IMR-90 (cell line): Measurements from ENCODE around the gene LTO1. TPM values are rescaled to one million over a fixed set of nuclear protein-coding genes. Genes with fewer than 3 reads are reported as not detected.

Source experiments
- ATAC-seq: fragments of 200-7000 bp; cut with Tn5 transposase; 2 replicates; pipeline ENCODE4 v1.9.1; 2020; ENCODE audit warnings: low read depth, mild to moderate bottlenecking, moderate library complexity
- BruUV-seq: library from RNA; stranded (reverse); fragments of 400-500 nt; replicated peaks from 2 replicates; lab custom pipeline; 2021; lab: Mats Ljungman, UMichigan
- CTCF ChIA-PET: fragments of 300-600 bp; formaldehyde crosslinking; extraction: SDS; loops from one replicate; lab custom pipeline; 2021; ENCODE audit warnings: antibody characterized with exemption; lab: Yijun Ruan, JAX
- POLR2A ChIA-PET: fragments of 300-600 bp; sonication (Branson Sonifier 250); formaldehyde crosslinking; loops from one replicate; lab custom pipeline; 2022; ENCODE audit warnings: antibody characterized with exemption; ENCODE audit not compliant: unreplicated experiment; lab: Charles Lee
- DNase-seq: peaks from one replicate; pipeline ENCODE4 v3.0.0; 2013
- H2AFZ ChIP-seq: replicated peaks from 2 replicates; pipeline ENCODE3; 2013; ENCODE audit warnings: low read length, mild to moderate bottlenecking; ENCODE audit not compliant: poor library complexity
- H2AK5ac ChIP-seq: 2 replicates; pipeline ENCODE4 v1.6.1; 2013; ENCODE audit warnings: low read depth, low read length, inconsistent platforms
- H2AK9ac ChIP-seq: replicated peaks from 2 replicates; pipeline ENCODE3; 2013; ENCODE audit warnings: mild to moderate bottlenecking, low read depth, low read length, moderate library complexity; ENCODE audit not compliant: poor library complexity
- H2BK120ac ChIP-seq: 2 replicates; pipeline ENCODE4 v1.6.1; 2013; ENCODE audit warnings: low read depth, low read length, inconsistent platforms
- H2BK15ac ChIP-seq: 3 replicates; pipeline ENCODE4 v1.6.1; 2013; ENCODE audit warnings: low read depth, low read length, inconsistent platforms
- H2BK20ac ChIP-seq: 2 replicates; pipeline ENCODE4 v1.6.1; 2013; ENCODE audit warnings: low read depth, mild to moderate bottlenecking, inconsistent platforms, low read length, moderate library complexity
- H2BK5ac ChIP-seq: 2 replicates; pipeline ENCODE4 v1.6.1; 2013; ENCODE audit warnings: mild to moderate bottlenecking, low read depth, low read length, inconsistent platforms; ENCODE audit not compliant: poor library complexity, severe bottlenecking
- H3K14ac ChIP-seq: replicated peaks from 2 replicates; pipeline ENCODE4 v1.6.1; 2013; ENCODE audit warnings: low read depth, low read length, inconsistent platforms
- H3K18ac ChIP-seq: 2 replicates; pipeline ENCODE4 v1.6.1; 2013; ENCODE audit warnings: low read depth, low read length, control low read depth
- H3K23ac ChIP-seq: 2 replicates; pipeline ENCODE4 v1.6.1; 2013; ENCODE audit warnings: low read depth, low read length, inconsistent platforms
- H3K27ac ChIP-seq: 2 replicates; pipeline ENCODE4 v1.5.1; 2013; ENCODE audit warnings: mild to moderate bottlenecking, control low read depth, low read length; ENCODE audit not compliant: insufficient read depth
- H3K27me3 ChIP-seq: 2 replicates; pipeline ENCODE4 v1.6.1; 2013; ENCODE audit warnings: low read length; ENCODE audit not compliant: control insufficient read depth, insufficient read depth
- H3K36me3 ChIP-seq: 2 replicates; pipeline ENCODE4 v1.6.1; 2013; ENCODE audit warnings: low read length, mixed read lengths; ENCODE audit not compliant: control insufficient read depth, insufficient read depth
- H3K4ac ChIP-seq: 2 replicates; pipeline ENCODE4 v1.6.1; 2013; ENCODE audit warnings: low read depth, low read length, inconsistent platforms
- H3K4me1 ChIP-seq: 2 replicates; pipeline ENCODE4 v1.6.1; 2013; ENCODE audit warnings: low read length, mixed read lengths; ENCODE audit not compliant: control insufficient read depth, insufficient read depth
- H3K4me2 ChIP-seq: 2 replicates; pipeline ENCODE4 v1.6.1; 2013; ENCODE audit warnings: low read depth, mild to moderate bottlenecking, control low read depth, low read length, moderate library complexity
- H3K4me3 ChIP-seq: 2 replicates; pipeline ENCODE4 v1.5.1; 2013; ENCODE audit warnings: low read depth, mild to moderate bottlenecking, control low read depth, low read length, moderate library complexity; ENCODE audit not compliant: insufficient read depth
- H3K56ac ChIP-seq: 2 replicates; pipeline ENCODE4 v1.6.1; 2013; ENCODE audit warnings: low read length, inconsistent platforms; ENCODE audit not compliant: insufficient read depth; ENCODE audit errors: extremely low read depth
- H3K79me1 ChIP-seq, 2 experiments: 2 replicates each; pipeline ENCODE4 v1.6.1; 2013; ENCODE audit warnings: low read length in 2 of 2, inconsistent platforms in 1 of 2, low read depth in 1 of 2
- H3K9ac ChIP-seq: 2 replicates; pipeline ENCODE4 v1.6.1; 2013; ENCODE audit warnings: low read depth, low read length, control low read depth
- H3K9me1 ChIP-seq: 2 replicates; pipeline ENCODE4 v1.6.1; 2013; ENCODE audit warnings: low read length, inconsistent platforms; ENCODE audit not compliant: insufficient read depth
- H3K9me3 ChIP-seq: 2 replicates; pipeline ENCODE4 v1.6.1; 2013; ENCODE audit warnings: low read length; ENCODE audit not compliant: control insufficient read depth, insufficient read depth
- H4K20me1 ChIP-seq: 2 replicates; pipeline ENCODE4 v1.6.1; 2013; ENCODE audit warnings: low read length, inconsistent platforms; ENCODE audit not compliant: insufficient read depth
- H4K5ac ChIP-seq: 2 replicates; pipeline ENCODE4 v1.6.1; 2013; ENCODE audit warnings: mild to moderate bottlenecking, low read depth, low read length, control low read depth
- H4K8ac ChIP-seq, 2 experiments: 2 replicates each; pipeline ENCODE4 v1.6.1; 2013; ENCODE audit warnings: low read depth in 2 of 2, low read length in 2 of 2, control low read depth in 1 of 2, inconsistent platforms in 1 of 2
- H4K91ac ChIP-seq: 2 replicates; pipeline ENCODE4 v1.6.1; 2013; ENCODE audit warnings: low read depth, low read length, inconsistent platforms; ENCODE audit not compliant: insufficient read depth
- BHLHE40 ChIP-seq: fragments of 150-350 bp; IDR thresholded peaks from 2 replicates; pipeline ENCODE4 v1.6.1; 2016; ENCODE audit warnings: mild to moderate bottlenecking, low read depth, low read length
- CEBPB ChIP-seq: IDR thresholded peaks from 2 replicates; pipeline ENCODE4 v1.6.1; 2012; ENCODE audit warnings: low read depth, low read length, improper control_type of control experiment
- CHD1 ChIP-seq: IDR thresholded peaks from 2 replicates; pipeline ENCODE4 v1.6.1; 2012; ENCODE audit warnings: low read depth, low read length, improper control_type of control experiment
- CTCF ChIP-seq: conservative IDR thresholded peaks from 2 replicates; pipeline ENCODE4 v1.5.1; 2012; ENCODE audit warnings: mild to moderate bottlenecking, low read depth, low read length, improper control_type of control experiment
- ELK1 ChIP-seq: fragments of 150-350 bp; IDR thresholded peaks from 2 replicates; pipeline ENCODE4 v1.6.1; 2016; ENCODE audit warnings: low read depth, mild to moderate bottlenecking, low read length, moderate library complexity, borderline replicate concordance
- FOS ChIP-seq: fragments of 150-350 bp; IDR thresholded peaks from 2 replicates; pipeline ENCODE4 v1.6.1; 2016; ENCODE audit warnings: low read depth, low read length
- MAFK ChIP-seq: IDR thresholded peaks from 2 replicates; pipeline ENCODE4 v1.6.1; 2012; ENCODE audit warnings: low read depth, low read length, improper control_type of control experiment
- MAZ ChIP-seq: IDR thresholded peaks from 2 replicates; pipeline ENCODE4 v1.6.1; 2012; ENCODE audit warnings: low read depth, mild to moderate bottlenecking, low read length, improper control_type of control experiment, moderate library complexity, borderline replicate concordance
- MXI1 ChIP-seq: IDR thresholded peaks from 2 replicates; pipeline ENCODE4 v1.6.1; 2012; ENCODE audit warnings: low read depth, mild to moderate bottlenecking, low read length, moderate library complexity, borderline replicate concordance
- NFE2L2 ChIP-seq: fragments of 150-350 bp; IDR thresholded peaks from 2 replicates; pipeline ENCODE4 v1.6.1; 2016; ENCODE audit warnings: low read depth, mild to moderate bottlenecking, low read length
- POLR2A ChIP-seq: IDR thresholded peaks from 2 replicates; pipeline ENCODE4 v1.6.1; 2012; ENCODE audit warnings: mild to moderate bottlenecking, low read depth, low read length
- RAD21 ChIP-seq: IDR thresholded peaks from 2 replicates; pipeline ENCODE4 v1.6.1; 2012; ENCODE audit warnings: low read length, improper control_type of control experiment
- RCOR1 ChIP-seq: IDR thresholded peaks from 2 replicates; pipeline ENCODE4 v1.6.1; 2012; ENCODE audit warnings: mild to moderate bottlenecking, low read length, improper control_type of control experiment; ENCODE audit not compliant: insufficient replicate concordance
- RFX5 ChIP-seq: IDR thresholded peaks from 2 replicates; pipeline ENCODE4 v1.8.0; 2012; ENCODE audit warnings: low read depth, mild to moderate bottlenecking, low read length, moderate library complexity
- SMC3 ChIP-seq: fragments of 150-350 bp; IDR thresholded peaks from 2 replicates; pipeline ENCODE4 v1.6.1; 2016; ENCODE audit warnings: low read depth, mild to moderate bottlenecking, antibody characterized with exemption, low read length, moderate library complexity
- USF2 ChIP-seq: fragments of 150-350 bp; IDR thresholded peaks from 2 replicates; pipeline ENCODE4 v1.6.1; 2017; ENCODE audit warnings: mild to moderate bottlenecking, antibody characterized with exemption, low read length, low read depth
- WGBS, 2 experiments: methylation state at CpG; one replicate each; pipeline versions ENCODE4 v1.1.5 to v1.1.7; 2013; ENCODE audit warnings: missing lambda C conversion rate in 2 of 2; ENCODE audit not compliant: insufficient read length in 1 of 2; ENCODE audit errors: extremely low coverage in 2 of 2; 5-methylcytosine and 5-hydroxymethylcytosine counted together
- dilution Hi-C: fragments of 300-500 bp; cut with HindIII; formaldehyde crosslinking; loops from one replicate; pipeline ENCODE4 v1.14.3; 2018; ENCODE audit warnings: low sequenced_read_pairs; ENCODE audit not compliant: unreplicated experiment
- in situ Hi-C: fragments of 300-500 bp; cut with MboI; formaldehyde crosslinking; loops from 3 replicates; pipeline ENCODE4 v1.14.3; 2019; ENCODE audit warnings: low sequenced_read_pairs, inconsistent platforms, mixed read lengths
- intact Hi-C: fragments of 100-400 bp; cut with micrococcal nuclease; formaldehyde crosslinking; loops from 2 replicates; pipeline ENCODE4 v1.10.0; 2022
- polyA plus RNA-seq, 3 experiments: library from polyadenylated mRNA; depleted of rRNA; stranded (reverse); fragments of >200 nt; gene quantifications; 2 replicates each; pipeline ENCODE4 v1.2.3, GENCODE V29; 2012; ENCODE audit warnings: low replicate concordance in 1 of 3
- total RNA-seq: library from RNA; depleted of rRNA; stranded (reverse); fragments of >200 nt; gene quantifications from 2 replicates; pipeline ENCODE4 v1.2.3, GENCODE V29; 2012

The LTO1 gene
- total and polyA plus RNA-seq, 2 of the 4 experiments (the other 2 are of a cell fraction): 8.2 to 23.5 TPM

- Histone ChIP-seq H4K20me1 (0 out of 2 replicates have a peak, but pooled peaks cover 4% of the 10 kb centered on the region), H3K23ac (no peak overlapping the region), H3K79me1 (no peaks in the 10 kb centered on the region), H2AK5ac (no peak overlapping the region), H3K9me1 (no peaks in the 10 kb centered on the region), H3K9ac (no peak overlapping the region), H3K4me1 (no peaks in the 10 kb centered on the region), H3K27ac (no peak overlapping the region), H3K4me3 (no peak overlapping the region), H4K5ac (no peak overlapping the region), H3K27me3 (peaks cover 3% of the 10 kb centered on the region; the same call in 1 of the 2 replicates), H3K4ac (no peak overlapping the region), H3K36me3 (no peaks in the 10 kb centered on the region), H4K91ac (no peak overlapping the region), H2BK20ac (no peak overlapping the region), H3K14ac (no peak overlapping the region), H2BK15ac (no peak overlapping the region), H3K9me3 (no peaks in the 10 kb centered on the region), H2AK9ac (no peak overlapping the region), H2BK5ac (no peak overlapping the region), H3K18ac (no peak overlapping the region), H4K8ac (no peak overlapping the region), H2AFZ (no peak overlapping the region), H3K56ac (no peak overlapping the region), H2BK120ac (no peak overlapping the region), H3K4me2 (no peak overlapping the region)
- CTCF ChIA-PET: no interaction called here
- BruUV-seq: no TSS peak
- dilution Hi-C loops (no loop called here), in situ Hi-C loops (no loop called here), intact Hi-C loops (no loop called here)
- POLR2A ChIA-PET: no interaction called here
- no peak for ATAC-seq
- no peak for DNase-seq
- 70% methylated on average over 2 of the region's 7 CpGs; no CpG with 5 or more reads in 1 of the 2 experiments for WGBS, 2 experiments
- TF ChIP-seq CEBPB (no peak), RCOR1 (no peak), POLR2A (no peak), BHLHE40 (no peak), RFX5 (no peak), MAZ (no peak), RAD21 (no peak), ELK1 (no peak), NFE2L2 (no peak), SMC3 (no peak), CHD1 (no peak), MAFK (no peak), USF2 (no peak), CTCF (no peak), FOS (no peak), MXI1 (no peak)
Measured at GRCh38 chr11:69682681-69683326, 7.7 kb upstream of the LTO1 start.
